Muscle layer of colon (tissue), 2 donors: Measurements from ENCODE around the gene BAIAP2L2.

Experiments
- H3K27ac ChIP-seq: one replicate; pipeline ENCODE4 v1.7.0; 2013; ENCODE audit warnings: low read depth, mild to moderate bottlenecking, low read length, moderate library complexity
- H3K27me3 ChIP-seq, 2 donors: one replicate each; pipeline ENCODE4 v1.7.0; 2013; ENCODE audit warnings: low read length in 2 of 2, mild to moderate bottlenecking in 2 of 2; ENCODE audit not compliant: insufficient read depth in 2 of 2, control insufficient read depth in 1 of 2
- H3K36me3 ChIP-seq: one replicate; pipeline ENCODE4 v1.7.0; 2013; ENCODE audit warnings: mild to moderate bottlenecking, low read length; ENCODE audit not compliant: insufficient read depth
- H3K4me1 ChIP-seq: one replicate; pipeline ENCODE4 v1.7.0; 2013; ENCODE audit warnings: mild to moderate bottlenecking, low read length; ENCODE audit not compliant: insufficient read depth
- H3K4me3 ChIP-seq, 2 donors: one replicate each; pipeline ENCODE4 v1.7.0; 2013; ENCODE audit warnings: low read length in 2 of 2, low read depth in 1 of 2, mild to moderate bottlenecking in 1 of 2, moderate library complexity in 1 of 2
- H3K9ac ChIP-seq: one replicate; pipeline ENCODE4 v1.7.0; 2013; ENCODE audit warnings: low read length
- H3K9me3 ChIP-seq: one replicate; pipeline ENCODE4 v1.7.0; 2013; ENCODE audit warnings: mild to moderate bottlenecking, low read length
- donor health status: abdominal sarcoma.
- donor health status: Adenocarcinoma of cecum.

The BAIAP2L2 gene

DNA sequence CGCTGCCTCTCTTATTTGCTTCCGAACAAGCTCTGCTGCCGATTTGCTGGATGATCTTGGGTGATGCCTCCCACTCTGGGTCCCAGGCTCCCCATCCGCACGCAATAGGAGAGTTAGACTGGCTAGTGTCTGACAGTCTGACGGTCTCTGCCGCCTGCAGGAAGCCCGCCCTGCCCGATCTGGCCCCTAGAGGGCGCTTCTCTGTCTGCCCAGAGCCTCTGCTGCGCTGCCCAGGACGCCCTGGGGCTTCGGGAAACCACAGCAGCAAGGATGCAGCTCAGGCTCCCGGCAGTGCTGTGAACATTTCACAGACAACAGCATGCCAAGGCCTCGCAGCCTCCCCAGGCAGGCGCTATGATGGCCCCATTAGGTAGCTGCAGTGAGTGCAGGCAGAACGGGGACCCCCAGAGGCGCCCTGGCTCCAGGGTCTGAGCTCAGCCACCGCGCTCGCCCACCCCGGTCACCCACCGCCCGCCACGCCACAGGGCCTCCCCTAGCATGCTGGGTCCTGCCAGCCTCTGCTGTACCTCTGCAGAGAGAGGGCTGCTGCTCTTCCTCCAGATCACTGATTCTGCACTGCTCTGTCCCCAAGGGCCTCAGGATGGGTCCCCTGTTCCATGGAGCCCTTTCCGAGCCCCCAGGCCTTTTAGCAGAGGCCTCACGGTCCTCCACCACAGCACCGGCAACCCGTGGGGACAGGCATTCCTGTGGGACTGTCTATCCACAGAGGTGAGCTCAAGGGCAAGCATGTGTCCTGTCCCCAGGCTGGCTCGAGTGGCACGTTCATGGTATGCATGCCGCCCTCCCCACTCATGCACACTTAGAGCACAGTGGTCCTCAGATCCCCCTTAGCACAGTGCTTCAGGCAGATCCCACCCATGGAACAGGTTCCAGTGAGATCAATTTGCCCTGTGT lies 4.3 kb upstream of the BAIAP2L2 start:
- Histone ChIP-seq H3K36me3 (peaks cover 4% of the 10 kb centered on the region), H3K9me3 (no peaks in the 10 kb centered on the region), H3K27ac (no peak overlapping the region), H3K9ac (no peak overlapping the region), H3K4me3 (no peak overlapping the region), H3K4me1 (peaks cover 6% of the 10 kb centered on the region), H3K27me3 (no peaks in the 10 kb centered on the region)

DNA sequence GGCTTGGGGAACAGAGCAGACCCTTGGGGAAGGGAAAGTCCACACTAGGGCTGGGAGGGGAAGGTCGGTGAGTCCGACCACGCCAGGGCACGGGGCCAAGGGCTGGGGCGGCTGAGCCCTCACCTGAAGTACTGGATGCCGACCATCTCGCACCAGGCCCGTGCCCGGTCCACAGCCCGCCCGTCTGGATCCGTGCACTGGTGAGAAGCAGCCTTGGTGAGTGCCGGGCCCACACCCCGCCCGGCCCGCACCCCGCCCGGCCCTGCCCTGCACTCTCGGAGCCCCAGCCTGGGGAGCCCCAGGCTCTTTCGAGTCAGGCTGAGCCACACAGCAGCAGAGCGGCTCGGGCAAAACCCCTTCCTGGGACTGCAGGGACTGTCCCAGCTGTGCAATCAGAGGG lies 1.9 kb upstream of the BAIAP2L2 start:
- no peak overlapping the region for H3K9ac ChIP-seq
- H3K4me1 ChIP-seq = peaks cover 6% of the 10 kb centered on the region

DNA sequence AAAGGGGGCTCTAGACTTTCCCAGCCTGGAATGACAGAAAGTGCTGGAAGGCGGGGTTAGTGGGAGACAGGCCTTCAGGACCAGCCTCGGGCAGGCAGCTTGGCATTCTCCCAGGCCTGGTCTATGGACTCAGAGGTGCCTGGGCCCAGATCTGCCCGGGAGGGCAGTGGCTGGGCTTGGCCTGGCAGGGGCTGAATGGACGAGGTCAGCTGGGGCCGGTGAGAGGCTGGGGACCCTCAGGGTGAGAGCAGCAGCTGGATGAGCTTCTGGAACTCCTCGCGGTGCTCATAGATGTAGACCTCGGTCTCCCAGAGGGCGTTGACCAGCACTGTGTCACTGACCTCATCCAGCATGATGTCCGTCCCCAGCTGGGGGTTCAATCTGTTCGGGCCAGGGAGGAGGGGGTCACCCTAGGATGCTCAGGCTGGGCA lies 1.5 kb upstream of the BAIAP2L2 start:
- H3K9ac ChIP-seq = no peak overlapping the region
- H3K4me1 ChIP-seq = peaks cover 6% of the 10 kb centered on the region
- no peaks in the 10 kb centered on the region for H3K27me3 ChIP-seq
- no peak overlapping the region for H3K4me3 ChIP-seq
- peaks cover 4% of the 10 kb centered on the region for H3K36me3 ChIP-seq
- no peaks in the 10 kb centered on the region for H3K9me3 ChIP-seq
- H3K27ac ChIP-seq = no peak overlapping the region

More for the DNA sequence above, 1.9 kb upstream of the BAIAP2L2 start:
- Histone ChIP-seq H3K9me3 (no peaks in the 10 kb centered on the region), H3K27ac (no peak overlapping the region), H3K36me3 (peaks cover 4% of the 10 kb centered on the region), H3K27me3 (no peaks in the 10 kb centered on the region), H3K4me3 (no peak overlapping the region)

DNA sequence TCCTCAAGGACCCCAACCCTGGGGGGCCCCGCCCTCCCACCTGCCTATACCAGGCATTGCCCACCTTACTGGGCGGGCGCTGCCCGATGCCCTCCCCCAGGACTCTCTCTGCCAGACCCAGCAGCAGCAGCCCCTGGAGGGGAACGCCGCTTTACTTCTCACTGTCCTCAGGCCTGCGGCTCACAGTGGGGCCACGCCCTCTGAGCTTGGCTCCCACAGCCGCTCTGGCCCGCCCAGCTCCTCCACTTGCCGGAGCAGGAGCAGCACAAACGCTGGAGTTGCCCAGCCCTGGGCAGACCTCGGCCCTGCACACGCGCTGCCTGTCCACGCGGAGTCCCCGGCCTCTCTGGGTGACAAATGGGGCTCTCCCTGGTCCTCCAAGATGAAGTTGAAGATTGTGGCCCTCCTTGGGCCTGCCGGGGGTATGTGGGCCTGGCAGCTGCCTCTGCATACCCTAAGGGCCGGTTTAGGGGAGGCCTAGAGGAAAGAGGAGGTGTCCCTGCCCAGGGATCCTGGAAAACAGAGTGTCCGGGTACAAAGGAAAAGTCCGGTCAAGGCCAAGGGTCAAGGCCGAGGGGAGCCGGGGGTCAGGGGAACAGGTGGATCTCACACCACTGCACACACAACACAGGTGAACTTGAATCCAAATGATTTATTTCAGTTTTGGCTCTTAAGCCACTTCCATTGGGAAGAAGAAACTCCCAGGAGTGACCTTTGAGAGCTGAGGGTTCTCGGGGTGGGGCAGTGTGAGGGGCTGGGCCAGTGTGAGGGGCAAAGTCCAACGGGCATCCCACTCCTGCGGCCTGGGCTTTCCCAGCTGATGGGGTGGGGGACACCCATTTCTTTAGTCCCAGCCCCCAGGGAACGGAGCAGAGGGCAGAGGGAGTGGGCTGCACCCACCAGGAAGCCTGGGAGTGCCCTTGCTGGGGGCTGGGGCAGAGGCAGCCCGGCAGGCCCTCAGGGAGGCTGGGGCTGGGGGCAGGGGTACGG lies 674 bp upstream of the BAIAP2L2 start:
- Histone ChIP-seq H3K9ac (no peak overlapping the region), H3K27ac (no peak overlapping the region), H3K36me3 (peaks cover 4% of the 10 kb centered on the region), H3K27me3 (no peaks in the 10 kb centered on the region), H3K9me3 (no peaks in the 10 kb centered on the region), H3K4me3 (no peak overlapping the region), H3K4me1 (peaks cover 6% of the 10 kb centered on the region)

DNA sequence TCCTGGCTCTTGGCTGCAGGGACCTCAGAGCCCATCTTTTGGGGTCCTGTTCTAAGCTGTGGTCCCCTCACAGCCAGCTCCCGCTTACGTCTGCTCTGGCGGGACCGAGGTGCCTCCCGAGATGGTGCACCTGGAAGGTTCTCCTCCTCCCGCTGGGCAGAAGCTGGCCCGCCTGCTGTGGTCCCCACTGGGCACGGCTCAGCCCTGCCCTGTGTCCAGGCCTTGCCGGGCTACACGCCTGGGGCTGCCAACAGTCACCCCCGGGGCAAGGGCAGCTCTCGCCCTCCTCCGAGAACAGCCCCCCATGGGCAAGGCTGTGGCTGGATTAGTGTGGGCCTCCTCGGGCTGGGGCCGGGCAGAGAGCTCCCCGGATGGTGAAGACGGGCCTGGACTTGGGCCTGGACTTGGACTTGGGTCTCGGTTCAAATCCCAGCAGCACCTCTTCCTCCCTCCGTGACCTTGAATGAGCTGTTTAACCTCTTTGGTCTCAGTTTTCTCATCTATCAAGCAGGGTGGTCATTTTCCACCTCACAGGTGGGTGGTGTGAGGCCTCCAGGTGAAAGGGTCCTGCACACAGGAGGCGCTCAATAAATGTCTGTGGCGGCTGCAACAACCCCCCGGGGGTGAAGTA lies 998 bp downstream of the BAIAP2L2 start:
- Histone ChIP-seq H3K27me3 (no peaks in the 10 kb centered on the region), H3K9me3 (no peaks in the 10 kb centered on the region), H3K4me3 (no peak overlapping the region), H3K4me1 (peaks cover 4% of the 10 kb centered on the region), H3K36me3 (no peaks in the 10 kb centered on the region), H3K9ac (no peak overlapping the region), H3K27ac (no peak overlapping the region)

DNA sequence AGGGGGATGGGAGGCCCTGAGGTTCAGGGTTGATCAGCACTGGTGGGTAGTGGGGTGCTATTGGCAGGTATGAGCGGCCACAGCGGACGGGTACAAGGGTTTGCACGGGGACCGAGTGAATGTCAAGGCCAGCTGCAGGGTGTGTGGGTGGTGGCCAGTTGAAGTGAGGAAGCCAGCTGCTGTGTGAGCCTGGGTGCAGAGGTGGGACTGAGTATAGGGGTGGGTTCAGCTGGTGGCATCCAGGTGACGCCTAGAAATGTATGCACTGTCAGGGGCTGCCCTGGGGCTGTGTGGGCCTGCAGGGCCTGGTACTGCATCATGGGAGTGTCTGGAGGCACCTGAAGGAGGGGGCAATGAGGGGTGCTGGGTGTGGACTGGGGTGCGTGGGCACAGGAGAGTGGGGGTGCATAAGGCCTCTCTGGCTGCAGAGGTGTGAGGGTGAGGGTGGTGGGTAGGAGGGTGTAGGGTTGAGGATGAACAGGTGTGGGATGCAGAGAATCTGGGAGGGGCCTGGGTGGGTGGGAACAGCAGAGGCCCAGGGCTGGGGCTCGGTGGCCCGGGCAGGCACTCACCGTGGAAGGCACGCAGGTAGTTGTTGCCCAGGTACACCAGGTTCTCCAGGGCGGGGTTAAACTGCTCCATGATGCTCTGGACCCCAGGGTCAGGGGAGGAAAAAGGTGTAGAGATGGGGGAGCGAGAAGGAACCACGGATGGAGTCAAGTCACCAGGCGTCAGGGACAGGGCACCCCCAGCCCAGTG lies 1.7 kb downstream of the BAIAP2L2 start:
- H3K36me3 ChIP-seq = no peaks in the 10 kb centered on the region
- no peaks in the 10 kb centered on the region for H3K27me3 ChIP-seq
- no peak overlapping the region for H3K4me3 ChIP-seq
- H3K9me3 ChIP-seq = no peaks in the 10 kb centered on the region
- no peak overlapping the region for H3K9ac ChIP-seq
- H3K4me1 ChIP-seq = no peaks in the 10 kb centered on the region
- H3K27ac ChIP-seq = no peak overlapping the region

DNA sequence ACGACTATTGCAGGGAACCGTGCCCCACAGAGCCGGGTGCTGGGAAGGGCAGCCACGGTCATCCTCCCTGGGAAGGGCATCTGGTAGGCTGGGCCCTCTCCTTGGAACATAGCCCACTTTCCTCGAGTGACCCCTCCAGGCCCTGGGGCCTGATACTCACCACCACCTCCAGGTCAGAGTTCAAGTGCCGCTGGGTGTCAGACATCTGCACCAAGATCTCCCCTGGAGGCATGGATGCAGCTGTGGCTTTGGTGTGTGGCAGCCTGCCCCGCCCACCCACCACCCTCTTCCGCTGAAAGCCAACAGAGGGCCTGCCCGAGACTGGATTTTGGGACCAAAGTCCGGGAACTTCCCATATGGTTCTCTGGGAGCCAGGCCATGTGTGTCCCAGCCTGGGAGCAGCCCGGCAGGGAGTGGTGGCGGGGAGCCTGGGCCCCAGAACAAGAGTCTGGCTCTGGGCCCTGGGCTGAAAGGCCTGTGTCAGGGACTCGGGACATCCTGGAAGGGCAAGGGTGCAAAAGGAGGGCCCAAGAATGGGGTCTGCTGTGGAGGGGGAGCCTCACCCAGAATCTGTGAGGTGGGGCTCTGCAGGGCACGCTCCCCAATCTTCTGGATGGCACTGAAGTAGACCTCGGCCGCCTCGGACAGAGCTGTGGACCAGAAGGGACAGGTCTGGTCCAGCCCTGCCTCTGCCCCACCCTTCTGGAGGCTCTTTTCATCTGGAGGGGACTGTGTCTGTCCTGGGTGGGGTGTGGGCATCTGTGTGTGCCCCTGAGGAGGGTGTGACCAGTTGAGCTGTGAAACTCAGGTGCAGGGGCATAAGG lies 2.6 kb downstream of the BAIAP2L2 start:
- H3K9ac ChIP-seq = no peak overlapping the region
- H3K4me3 ChIP-seq = no peak overlapping the region
- no peak overlapping the region for H3K27ac ChIP-seq
- no peaks in the 10 kb centered on the region for H3K36me3 ChIP-seq
- no peaks in the 10 kb centered on the region for H3K9me3 ChIP-seq
- H3K4me1 ChIP-seq = no peaks in the 10 kb centered on the region
- H3K27me3 ChIP-seq = no peaks in the 10 kb centered on the region

DNA sequence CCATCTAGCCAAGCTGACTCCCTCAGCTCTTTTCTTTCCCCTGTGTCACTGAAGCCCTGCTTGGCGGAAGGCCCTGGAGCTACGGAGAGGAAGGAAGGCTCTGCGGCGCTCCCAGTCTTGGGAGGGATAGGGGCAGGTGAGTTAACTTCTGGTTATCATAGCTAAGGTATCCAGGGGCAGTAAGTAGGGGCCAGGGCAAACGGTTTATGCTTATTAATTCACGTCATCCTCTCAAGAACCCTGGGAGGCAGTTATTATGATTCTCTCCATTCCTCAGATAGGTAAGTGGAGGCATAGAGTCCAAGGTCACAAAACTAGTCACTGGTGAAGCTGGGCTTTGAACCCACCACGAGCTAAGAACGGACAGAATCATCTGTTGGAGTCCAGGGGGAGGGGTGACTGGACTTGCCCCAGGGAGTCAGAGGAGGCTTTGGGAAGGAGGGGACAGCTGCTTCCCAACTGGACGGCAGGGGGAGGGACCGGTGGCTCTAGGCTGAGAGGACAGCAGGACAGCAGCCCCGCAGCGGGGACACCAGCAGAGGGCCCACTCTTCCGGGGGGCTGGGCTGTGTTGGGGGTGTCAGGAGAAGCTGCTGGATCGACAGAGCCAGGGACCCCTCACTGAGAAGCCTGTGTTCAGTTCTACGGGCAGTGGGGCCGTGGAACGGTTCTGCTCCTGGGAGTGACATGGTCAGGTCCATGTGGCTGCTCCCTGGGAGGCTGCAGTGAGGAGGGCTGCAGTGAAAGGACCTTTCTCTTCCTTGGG lies 3.5 kb downstream of the BAIAP2L2 start:
- Histone ChIP-seq H3K9ac (no peak overlapping the region), H3K4me1 (no peaks in the 10 kb centered on the region), H3K27ac (no peak overlapping the region), H3K36me3 (no peaks in the 10 kb centered on the region), H3K9me3 (no peaks in the 10 kb centered on the region), H3K27me3 (no peaks in the 10 kb centered on the region), H3K4me3 (no peak overlapping the region)

DNA sequence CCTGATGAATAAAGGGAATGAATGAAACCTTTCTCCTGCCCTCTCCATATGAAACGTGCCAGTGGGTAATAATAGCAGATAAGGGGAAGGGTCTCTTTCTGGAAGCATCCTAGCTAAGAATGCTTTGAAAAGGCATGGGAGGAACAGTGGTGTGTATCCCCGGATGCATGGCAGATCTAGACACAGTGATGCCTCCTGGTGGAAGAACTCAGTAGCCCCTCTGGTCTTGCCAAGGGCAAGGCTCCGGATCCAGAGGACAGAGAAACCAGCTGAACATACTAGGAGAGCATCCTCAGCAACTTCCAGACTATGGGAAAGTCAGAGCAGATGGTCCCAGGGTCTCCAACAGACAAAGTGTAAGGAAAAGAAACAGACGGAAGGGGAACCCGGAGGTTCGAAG lies 6.4 kb downstream of the BAIAP2L2 start:
- Histone ChIP-seq H3K4me3 (no peak overlapping the region), H3K4me1 (no peaks in the 10 kb centered on the region), H3K27me3 (no peaks in the 10 kb centered on the region), H3K9ac (no peak overlapping the region), H3K9me3 (no peaks in the 10 kb centered on the region), H3K36me3 (no peaks in the 10 kb centered on the region), H3K27ac (no peak overlapping the region)
